GM21367 (cell line): Measurements from ENCODE around the gene TRPM2.

ENCODE experiments used
- ATAC-seq: cut with Tn5 transposase; IDR thresholded peaks from one replicate; pipeline ENCODE4 v1.9.1; 2021; ENCODE audit not compliant: unreplicated experiment

Gene TRPM2

DNA sequence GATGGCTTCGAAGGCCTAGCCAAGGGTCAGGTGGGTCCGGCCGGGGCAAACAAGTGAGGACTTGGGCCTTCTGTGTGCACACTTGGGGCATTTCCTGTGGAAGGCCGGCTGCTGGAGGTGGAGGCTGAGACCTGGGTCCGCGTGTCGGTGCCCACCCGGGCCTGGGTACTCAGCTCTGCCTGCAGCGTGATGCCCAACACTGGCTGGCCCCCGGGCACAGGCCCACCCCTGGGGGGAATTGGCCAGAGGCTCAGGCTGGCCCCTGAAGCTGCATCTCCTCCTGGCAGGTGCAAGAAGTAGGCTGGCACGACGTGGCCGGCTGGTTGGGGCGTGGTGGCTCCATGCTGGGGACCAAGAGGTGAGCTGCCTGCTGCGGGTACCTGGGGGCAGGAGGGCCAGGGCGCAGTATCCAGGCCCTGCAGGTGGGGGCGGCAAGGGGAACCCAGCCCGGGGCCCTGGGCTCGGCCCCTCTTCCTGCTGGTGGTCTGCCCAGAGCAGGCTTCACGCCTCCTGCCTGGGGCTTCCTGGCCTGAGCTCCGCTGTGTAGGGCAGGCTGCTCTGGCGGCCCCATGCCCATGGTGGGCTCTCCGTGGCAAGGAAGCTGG, 31.5 kb upstream of the TRPM2 start:
- no peak for ATAC-seq

- ATAC-seq: no peak
Observed at GRCh38 chr21:44322621-44323325, 30.6 kb upstream of the TRPM2 start.

GRCh38 chr21:44323591-44323990, 29.8 kb upstream of the TRPM2 start:
- ATAC-seq: no peak

GRCh38 chr21:44324106-44324853, 29.1 kb upstream of the TRPM2 start:
- ATAC-seq: no peak

DNA sequence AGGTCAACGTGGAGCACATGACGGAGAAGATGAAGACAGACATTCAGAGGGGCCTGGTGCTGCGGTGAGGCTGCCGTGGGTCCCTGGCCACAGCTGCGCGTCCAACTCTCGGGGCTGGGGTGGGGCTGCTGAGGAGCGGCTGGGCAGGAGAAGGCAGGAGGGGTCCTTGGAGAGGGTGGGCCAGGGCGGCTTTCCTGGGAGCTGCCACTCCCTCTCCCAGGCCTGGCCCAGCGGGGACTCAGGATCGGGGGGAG, 28.6 kb upstream of the TRPM2 start:
- ATAC-seq: no peak

DNA sequence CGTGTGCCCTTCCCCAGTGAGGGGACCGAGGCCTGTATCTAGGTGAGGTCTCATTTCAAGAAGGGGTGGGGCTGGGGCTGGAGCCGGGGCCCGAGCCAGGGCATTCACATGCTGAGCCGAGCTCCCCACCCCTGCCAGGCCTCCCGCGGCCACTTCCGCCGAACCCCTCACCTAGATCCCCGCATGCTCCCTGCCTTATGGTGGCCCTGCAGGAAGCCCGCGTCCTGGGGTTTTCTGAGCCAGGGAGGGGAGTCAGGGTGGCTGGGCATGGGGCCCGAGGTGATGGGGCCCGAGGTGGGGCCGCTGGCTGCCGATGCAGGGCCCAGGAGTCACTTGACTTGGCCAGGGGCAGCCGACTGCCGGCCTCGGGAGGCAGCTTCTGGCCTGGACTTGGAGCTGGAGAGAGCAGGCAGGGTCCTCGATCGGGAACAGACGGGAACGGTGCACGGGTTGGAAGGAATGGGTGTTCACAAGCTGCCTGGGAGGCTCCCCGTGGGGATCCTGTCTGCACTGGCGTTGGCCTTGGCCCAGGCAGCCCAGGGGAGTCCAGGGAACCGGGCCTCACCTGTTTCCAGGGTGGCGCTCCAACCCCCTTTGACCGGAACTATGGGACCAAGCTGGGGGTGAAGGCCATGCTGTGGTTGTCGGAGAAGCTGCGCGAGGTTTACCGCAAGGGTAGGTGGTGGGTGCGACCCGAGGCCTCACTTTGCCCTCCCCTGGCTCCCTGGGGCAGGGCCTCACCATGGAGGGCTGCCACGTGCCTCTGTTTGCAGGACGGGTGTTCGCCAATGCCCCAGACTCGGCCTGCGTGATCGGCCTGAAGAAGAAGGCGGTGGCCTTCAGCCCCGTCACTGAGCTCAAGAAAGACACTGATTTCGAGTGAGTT, 27.8 kb upstream of the TRPM2 start:
- ATAC-seq: no peak

DNA sequence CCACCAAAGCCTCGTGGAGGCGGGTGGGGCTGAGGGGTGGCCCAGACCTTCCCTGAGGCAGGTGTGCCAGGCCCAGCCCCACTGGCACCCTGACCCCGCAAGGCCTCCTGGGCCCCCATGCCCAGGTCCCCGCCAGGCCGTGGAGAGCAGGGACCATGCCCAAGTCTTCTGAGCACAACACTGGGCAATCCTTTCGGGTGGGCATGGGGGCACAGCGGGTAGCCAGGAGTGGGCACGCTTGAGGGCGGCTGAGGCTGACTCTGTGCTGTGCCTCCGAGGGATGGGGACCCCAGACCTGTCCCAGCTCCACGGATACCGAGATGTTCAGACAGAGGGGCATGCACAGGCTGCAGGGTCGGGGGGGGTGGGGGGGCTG, 27.2 kb upstream of the TRPM2 start:
- no peak for ATAC-seq

GRCh38 chr21:44326716-44327602, 26.5 kb upstream of the TRPM2 start:
- no peak for ATAC-seq

DNA sequence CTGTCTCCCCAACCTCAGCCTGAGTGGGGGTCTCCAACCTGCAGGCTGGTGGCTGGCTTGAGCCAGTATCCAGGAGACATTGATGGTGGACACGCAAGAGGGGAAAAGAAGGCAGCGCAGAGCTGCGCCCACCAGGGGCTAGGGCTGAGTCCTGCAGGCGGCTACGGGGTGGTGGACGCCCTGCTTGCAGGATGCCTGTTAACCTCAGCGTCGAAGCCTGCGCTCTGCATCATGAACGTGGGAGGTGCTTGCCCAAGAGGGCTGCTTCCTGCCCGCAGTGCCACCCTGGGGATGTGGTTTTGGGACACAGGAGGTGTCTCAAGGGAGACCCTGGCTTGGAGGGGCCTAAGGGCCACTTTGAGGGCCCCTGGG, 25.8 kb upstream of the TRPM2 start:
- ATAC-seq: no peak

DNA sequence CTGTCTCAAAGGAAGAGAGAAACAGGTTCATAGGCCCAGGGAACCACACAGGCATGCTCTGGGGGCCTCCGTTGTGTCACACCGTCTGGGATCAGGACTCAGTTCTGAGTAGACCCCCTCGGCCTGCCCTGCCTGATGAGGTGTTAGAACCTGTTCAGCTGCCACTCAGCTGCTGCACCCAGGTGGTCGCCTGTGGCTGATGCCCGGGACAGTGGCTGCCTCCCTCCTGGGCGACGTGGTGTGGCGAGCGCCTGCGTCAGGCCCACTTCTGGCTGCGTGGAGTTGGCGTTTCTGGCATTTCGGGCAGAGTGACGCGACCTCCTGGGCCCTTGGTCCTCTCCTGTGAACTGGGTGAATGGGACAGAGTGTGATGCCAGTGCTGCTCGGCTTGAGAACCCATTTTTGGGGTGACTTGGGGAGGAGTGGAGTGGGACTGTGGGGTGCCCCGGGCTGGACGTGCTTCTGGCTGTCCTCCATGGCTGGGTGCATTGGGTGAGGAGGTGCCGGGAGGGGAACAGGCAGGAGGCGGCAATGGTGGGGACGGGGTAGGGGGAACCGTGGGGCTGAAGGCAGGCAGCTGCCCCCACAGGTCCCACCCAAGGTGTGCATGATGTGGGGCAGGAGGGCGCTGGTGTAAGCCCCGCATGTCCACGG, 25.1 kb upstream of the TRPM2 start:
- ATAC-seq: no peak

GRCh38 chr21:44329086-44329889, 24.1 kb upstream of the TRPM2 start:
- ATAC-seq: no peak

- no peak for ATAC-seq
Observed at GRCh38 chr21:44329971-44330681, 23.3 kb upstream of the TRPM2 start.

GRCh38 chr21:44330698-44331097, 22.7 kb upstream of the TRPM2 start:
- ATAC-seq: no peak

GRCh38 chr21:44331209-44331608, 22.2 kb upstream of the TRPM2 start:
- no peak for ATAC-seq

- no peak for ATAC-seq
Observed at GRCh38 chr21:44331650-44332307, 21.6 kb upstream of the TRPM2 start.

GRCh38 chr21:44332383-44332782, 21.0 kb upstream of the TRPM2 start:
- no peak for ATAC-seq

DNA sequence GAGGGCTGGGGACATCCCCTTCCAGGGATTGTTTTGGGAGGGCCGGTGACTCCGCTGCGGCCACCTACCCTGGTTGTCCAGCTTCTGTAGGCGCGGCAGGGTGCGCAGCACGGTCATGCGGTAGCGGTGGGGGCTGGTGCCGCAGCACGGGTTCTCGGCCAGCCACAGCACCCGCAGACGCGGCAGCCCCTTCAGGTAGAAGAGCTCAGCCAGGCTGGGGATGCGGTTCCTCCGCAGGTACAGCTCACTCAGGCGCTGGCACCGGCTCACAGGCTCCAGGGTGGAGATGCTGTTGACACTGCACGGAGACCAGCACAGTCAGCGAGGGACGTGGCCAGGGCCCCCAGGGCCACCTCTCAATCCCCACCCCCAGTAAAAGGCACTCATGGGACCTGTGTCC, 20.5 kb upstream of the TRPM2 start:
- no peak for ATAC-seq
